A549 (cell line): Measurements from ENCODE around the gene LAMA2. TPM values are rescaled to one million over a fixed set of nuclear protein-coding genes. Genes with fewer than 3 reads are reported as not detected.

Experiments used
- ATAC-seq, 2 experiments: fragments of 200-7000 bp in 1 of 2; fragments of >200 bp in 1 of 2; cut with Nextera tagmentation in 1 of 2; cut with Tn5 transposase in 1 of 2; 3 replicates each; pipeline versions ENCODE4 v1.8.0 to v1.9.1; 2018 to 2020; ENCODE audit warnings: mild to moderate bottlenecking in 1 of 2, moderate library complexity in 1 of 2
- CTCF ChIA-PET: fragments of 300-600 bp; sonication (Branson Sonifier 250); formaldehyde crosslinking; extraction: SDS; loops from one replicate; lab custom pipeline; 2021; ENCODE audit warnings: antibody characterized with exemption, inconsistent platforms; lab: Yijun Ruan, JAX
- POLR2A ChIA-PET: fragments of 350-600 bp; formaldehyde crosslinking; extraction: SDS; loops from one replicate; lab custom pipeline; 2021; ENCODE audit warnings: antibody characterized with exemption, inconsistent platforms; lab: Yijun Ruan, JAX
- DNase-seq, 2 experiments: peaks; one replicate each; pipeline versions ENCODE4 v3.0.0 to v3.0.0-alpha.2; 2011 to 2016; ENCODE audit warnings: low read depth in 1 of 2, low spot score in 1 of 2
- FAIRE-seq: peaks from 2 replicates; lab custom pipeline; 2011; peaks lifted over from hg19 to GRCh38; lab: Jason Lieb, UNC
- H3K27ac ChIP-seq, 2 experiments: fragments of >200 bp; sonication (Bioruptor Twin); formaldehyde crosslinking; 3 replicates each; pipeline ENCODE4 v1.5.1; 2016 to 2017
- H3K4me1 ChIP-seq: fragments of >200 bp; sonication (Bioruptor Twin); formaldehyde crosslinking; 3 replicates; pipeline ENCODE4 v1.6.1; 2016
- H3K4me2 ChIP-seq: fragments of >200 bp; sonication (Bioruptor Twin); formaldehyde crosslinking; 3 replicates; pipeline ENCODE4 v1.6.1; 2016
- H3K4me3 ChIP-seq: fragments of >200 bp; sonication (Bioruptor Twin); formaldehyde crosslinking; 3 replicates; pipeline ENCODE4 v1.5.1; 2016
- H3K9me3 ChIP-seq: fragments of >200 bp; sonication (Bioruptor Twin); formaldehyde crosslinking; 3 replicates; pipeline ENCODE4 v1.6.1; 2016
- ATOH8 ChIP-seq: fragments of 250-450 bp; sonication (Bioruptor Pico); IDR thresholded peaks from 2 replicates; pipeline ENCODE4 v1.5.0; 2020; ENCODE audit warnings: low read depth, mild to moderate bottlenecking, moderate library complexity
- CBX8 ChIP-seq: fragments of 200-600 bp; sonication (generic); IDR thresholded peaks from 2 replicates; pipeline ENCODE4 v1.6.1; 2016
- CHD4 ChIP-seq: fragments of 200-600 bp; sonication (generic); IDR thresholded peaks from 2 replicates; pipeline ENCODE4 v1.6.1; 2016; ENCODE audit warnings: antibody characterized with exemption, mild to moderate bottlenecking, borderline replicate concordance
- E2F6 ChIP-seq: IDR thresholded peaks from 2 replicates; pipeline ENCODE4 v1.6.1; 2012; ENCODE audit warnings: low read depth, borderline replicate concordance
- EP300 ChIP-seq, 2 experiments: fragments of >200 bp; sonication (Bioruptor Twin); formaldehyde crosslinking; IDR thresholded peaks; 2 replicates in 1 of 2; 3 replicates in 1 of 2; pipeline ENCODE4 v1.6.1; 2016 to 2017
- FOSL2 ChIP-seq, 2 experiments: fragments of 450-650 bp in 1 of 2; fragments of >200 bp in 1 of 2; sonication (Bioruptor Twin) in 1 of 2; formaldehyde crosslinking; IDR thresholded peaks; 2 replicates each; pipeline versions ENCODE4 v1.5.0 to v1.6.1; 2016 to 2020; ENCODE audit warnings: mild to moderate bottlenecking in 1 of 2, moderate library complexity in 1 of 2
- HDAC2 ChIP-seq: fragments of 200-600 bp; sonication (generic); IDR thresholded peaks from 2 replicates; pipeline ENCODE4 v1.6.1; 2016
- HES2 ChIP-seq: fragments of >200 bp; sonication (Bioruptor Twin); formaldehyde crosslinking; IDR thresholded peaks from 2 replicates; pipeline ENCODE4 v1.6.1; 2016
- HEYL ChIP-seq: fragments of 250-450 bp; sonication (Bioruptor Pico); IDR thresholded peaks from 2 replicates; pipeline ENCODE4 v1.8.0; 2021; ENCODE audit warnings: mild to moderate bottlenecking, moderate library complexity
- HMGXB4 ChIP-seq: fragments of 250-450 bp; sonication (Bioruptor Pico); IDR thresholded peaks from 2 replicates; pipeline ENCODE4 v1.5.0; 2021; ENCODE audit warnings: mild to moderate bottlenecking, moderate library complexity, borderline replicate concordance
- JUN ChIP-seq, 2 experiments: fragments of >200 bp; sonication (Bioruptor Twin); formaldehyde crosslinking; IDR thresholded peaks; 2 replicates in 1 of 2; 3 replicates in 1 of 2; pipeline ENCODE4 v1.6.1; 2016 to 2017
- JUNB ChIP-seq: fragments of >200 bp; sonication (Bioruptor Twin); formaldehyde crosslinking; IDR thresholded peaks from 2 replicates; pipeline ENCODE4 v1.6.1; 2016
- MYC ChIP-seq: IDR thresholded peaks from 2 replicates; pipeline ENCODE4 v1.6.1; 2012; ENCODE audit warnings: mild to moderate bottlenecking, inconsistent platforms, low read length, improper control_type of control experiment, borderline replicate concordance
- POLR2A ChIP-seq: IDR thresholded peaks from 2 replicates; pipeline ENCODE4 v1.6.1; 2012; ENCODE audit warnings: mild to moderate bottlenecking, low read length
- RFX5 ChIP-seq: fragments of 450-650 bp; IDR thresholded peaks from 2 replicates; pipeline ENCODE4 v1.7.1; 2014; ENCODE audit warnings: antibody characterized with exemption, mild to moderate bottlenecking, moderate library complexity
- SMC3 ChIP-seq: fragments of >200 bp; sonication (Bioruptor Twin); formaldehyde crosslinking; IDR thresholded peaks from 3 replicates; pipeline ENCODE4 v1.6.1; 2018; ENCODE audit warnings: inconsistent platforms
- TFCP2L1 ChIP-seq: fragments of 250-450 bp; sonication (Bioruptor Pico); IDR thresholded peaks from 2 replicates; pipeline ENCODE4 v1.5.0; 2021; ENCODE audit warnings: mild to moderate bottlenecking
- TP53 ChIP-seq: fragments of 250-450 bp; sonication (Bioruptor Pico); IDR thresholded peaks from 2 replicates; pipeline ENCODE4 v1.5.0; 2021; ENCODE audit warnings: mild to moderate bottlenecking, moderate library complexity
- USF2 ChIP-seq: fragments of 450-650 bp; IDR thresholded peaks from 2 replicates; pipeline ENCODE4 v1.6.1; 2014; ENCODE audit warnings: antibody characterized with exemption
- ZFP36 ChIP-seq: fragments of 450-650 bp; IDR thresholded peaks from 2 replicates; pipeline ENCODE4 v1.6.1; 2014; ENCODE audit warnings: borderline replicate concordance; ENCODE audit not compliant: partially characterized antibody
- ZNF302 ChIP-seq: fragments of 250-450 bp; sonication (Bioruptor Pico); IDR thresholded peaks from 2 replicates; pipeline ENCODE4 v1.9.0; 2021; ENCODE audit warnings: inconsistent platforms, mild to moderate bottlenecking, moderate library complexity
- WGBS: methylation state at CpG from one replicate; pipeline ENCODE4 v1.1.6; 2017; ENCODE audit errors: missing lambda C conversion rate; 5-methylcytosine and 5-hydroxymethylcytosine counted together
- polyA plus RNA-seq, 4 experiments: library from polyadenylated mRNA; depleted of rRNA in 3 of 4; stranded (reverse); fragments of >200 nt; fragmentation: RNase III in 1 of 4; extraction: RNeasy Plus Mini Kit Qiagen cat#74134 plus additional on column Dnase treatment in 1 of 4; gene quantifications; 2 replicates in 3 of 4; 3 replicates in 1 of 4; pipeline ENCODE4 v1.2.3, GENCODE V29; 2011 to 2017

Gene LAMA2
- polyA plus RNA-seq, 2 of the 4 experiments (the other 2 are of a cell fraction) = 0.21 to 1.3 TPM

GRCh38 chr6:128929869-128930268 is 46.9 kb downstream of the LAMA2 start:
- TF ChIP-seq POLR2A (no peak), HMGXB4 (CRISPR knock-in tag) (no peak), USF2 (no peak), TP53 (CRISPR knock-in tag) (no peak)
- FAIRE-seq (no peak), DNase-seq (no peak), ATAC-seq (no peak)
- Histone ChIP-seq H3K27ac (no peak overlapping the region), H3K9me3 (no peaks in the 10 kb centered on the region), H3K4me1 (no peaks in the 10 kb centered on the region), H3K4me2 (no peak overlapping the region), H3K4me3 (no peak overlapping the region)
- CTCF ChIA-PET = no interaction called here
- 79% methylated on average over 11 of the region's 34 CpGs for WGBS
- POLR2A ChIA-PET = no interaction called here

GRCh38 chr6:128930321-128930720 is 47.4 kb downstream of the LAMA2 start:
- DNase-seq (no peak), FAIRE-seq (no peak), ATAC-seq (no peak)
- H3K27ac ChIP-seq = no peak overlapping the region
- no peak for TF ChIP-seq E2F6
- no peak for TF ChIP-seq JUN (IDR thresholded peaks at IDR 0.05)
- TF ChIP-seq HEYL = no peak
- no peak for TF ChIP-seq ZNF302 (CRISPR knock-in tag)
- TF ChIP-seq RFX5 = no peak
- TF ChIP-seq ATOH8 (CRISPR knock-in tag) = no peak
- TF ChIP-seq CHD4 = no peak
- no peak for TF ChIP-seq ZFP36
- H3K9me3 ChIP-seq = no peaks in the 10 kb centered on the region
- 19% methylated on average over 5 of the region's 5 CpGs for WGBS
- no peak overlapping the region for H3K4me3 ChIP-seq
- H3K4me1 ChIP-seq = no peaks in the 10 kb centered on the region
- POLR2A ChIA-PET = no interaction called here
- H3K4me2 ChIP-seq = no peak overlapping the region
- CTCF ChIA-PET = no interaction called here

- TF ChIP-seq HEYL (no peak), FOSL2 (IDR thresholded peaks at IDR 0.05) (no peak), FOSL2 (CRISPR knock-in tag; IDR thresholded peaks at IDR 0.05) (no peak), HES2 (no peak), SMC3 (no peak), TFCP2L1 (CRISPR knock-in tag) (no peak), HDAC2 (no peak), RFX5 (no peak), MYC (no peak), CBX8 (no peak), EP300 (IDR thresholded peaks at IDR 0.05) (no peak), JUNB (no peak), E2F6 (no peak)
- Histone ChIP-seq H3K9me3 (no peaks in the 10 kb centered on the region), H3K4me2 (no peak overlapping the region), H3K27ac (no peak overlapping the region), H3K4me1 (no peaks in the 10 kb centered on the region), H3K4me3 (no peak overlapping the region)
- ATAC-seq (no peak), FAIRE-seq (no peak), DNase-seq (no peak)
- ChIA-PET CTCF (no interaction called here), POLR2A (no interaction called here)
- 33% methylated on average over 1 of the region's 1 CpG for WGBS
Observed at GRCh38 chr6:128932061-128932460, 49.1 kb downstream of the LAMA2 start.
